K562 (cell line): ENCODE results near the gene TMEM95. TPM values are rescaled to one million over a fixed set of nuclear protein-coding genes. Genes with fewer than 3 reads are reported as not detected.
"Not testable (repeated sequence)": the region's sequence is repeated elsewhere in the genome, so short reads cannot be mapped to it uniquely, and the experiment has no call there.

Experiments used
- ATAC-seq: fragments of 200-7000 bp; cut with Tn5 transposase; 3 replicates; pipeline ENCODE4 v1.9.1; 2020; ENCODE audit warnings: moderate library complexity
- BruUV-seq: library from RNA; stranded (reverse); fragments of 400-500 nt; replicated peaks from 2 replicates; lab custom pipeline; 2021; lab: Mats Ljungman, UMichigan
- CTCF ChIA-PET: fragments of 300-600 bp; formaldehyde crosslinking; extraction: SDS; loops from one replicate; lab custom pipeline; 2021; ENCODE audit warnings: low intra/inter-chr PET ratio; lab: Yijun Ruan, JAX
- POLR2A ChIA-PET: fragments of 300-600, 350-650 bp; sonication (Branson Sonifier 250); formaldehyde crosslinking; extraction: SDS; loops from one replicate; lab custom pipeline; 2021; ENCODE audit warnings: antibody characterized with exemption, inconsistent platforms; lab: Yijun Ruan, JAX
- DNase-seq, 4 experiments: peaks; one replicate each; pipeline versions ENCODE4 v3.0.0 to v3.0.0-alpha.2; 2011 to 2018; ENCODE audit warnings: low spot score in 3 of 4, mixed read lengths in 3 of 4; ENCODE audit errors: extremely low read depth in 1 of 4
- FAIRE-seq: peaks from 2 replicates; lab custom pipeline; 2011; peaks lifted over from hg19 to GRCh38; lab: Jason Lieb, UNC
- H2AFZ ChIP-seq: 2 replicates; pipeline ENCODE4 v1.6.0; 2011; ENCODE audit warnings: low read depth, low read length, control low read depth, inconsistent platforms
- H3K27ac ChIP-seq: fragments of 200-600 bp; 3 replicates; pipeline ENCODE4 v1.8.0; 2011; ENCODE audit warnings: low read depth, mild to moderate bottlenecking, control low read depth, inconsistent platforms, low read length, moderate library complexity, mixed read lengths; ENCODE audit errors: extremely low read depth
- H3K27me3 ChIP-seq, 2 experiments: fragments of 300-600 bp in 1 of 2; 2 replicates in 1 of 2; 3 replicates in 1 of 2; pipeline versions ENCODE4 v1.6.0 to v1.8.0; 2011; ENCODE audit warnings: inconsistent platforms in 2 of 2, low read length in 2 of 2, mild to moderate bottlenecking in 1 of 2, mixed read lengths in 1 of 2, moderate library complexity in 1 of 2; ENCODE audit not compliant: control insufficient read depth in 2 of 2, insufficient read depth in 2 of 2
- H3K36me3 ChIP-seq: fragments of 300-600 bp; 3 replicates; pipeline ENCODE4 v1.8.0; 2011; ENCODE audit warnings: mild to moderate bottlenecking, low read length, inconsistent platforms; ENCODE audit not compliant: control insufficient read depth, insufficient read depth
- H3K4me1 ChIP-seq, 2 experiments: fragments of 200-600 bp in 1 of 2; replicated peaks in 1 of 2; 2 replicates in 1 of 2; 3 replicates in 1 of 2; pipeline versions ENCODE4 v1.5.1 to v1.8.0; 2011; ENCODE audit warnings: inconsistent platforms in 2 of 2, low read length in 2 of 2, mild to moderate bottlenecking in 1 of 2, mixed read lengths in 1 of 2, moderate library complexity in 1 of 2; ENCODE audit not compliant: control insufficient read depth in 2 of 2, insufficient read depth in 2 of 2
- H3K4me2 ChIP-seq: 2 replicates; pipeline ENCODE4 v1.6.1; 2011; ENCODE audit warnings: low read length, control low read depth, inconsistent platforms, mixed read lengths; ENCODE audit not compliant: insufficient read depth
- H3K4me3 ChIP-seq: fragments of 200-600 bp; sonication (generic), shearing (Covaris generic); 2 replicates; pipeline ENCODE4 v1.5.1; 2016; ENCODE audit warnings: control low read depth, inconsistent platforms
- H3K79me2 ChIP-seq: fragments of 200-600 bp; 3 replicates; pipeline ENCODE4 v1.8.0; 2011; ENCODE audit warnings: low read length, inconsistent platforms; ENCODE audit not compliant: control insufficient read depth, insufficient read depth
- H3K9ac ChIP-seq, 2 experiments: 2 replicates each; pipeline versions ENCODE4 v1.6.0 to v1.6.1; 2011; ENCODE audit warnings: low read depth in 2 of 2, low read length in 2 of 2, control low read depth in 1 of 2, inconsistent platforms in 1 of 2, mild to moderate bottlenecking in 1 of 2, mixed read lengths in 1 of 2; ENCODE audit not compliant: insufficient read depth in 1 of 2
- H3K9me1 ChIP-seq: one replicate; pipeline ENCODE4 v1.6.0; 2011; ENCODE audit warnings: inconsistent platforms, mild to moderate bottlenecking, low read length, moderate library complexity; ENCODE audit not compliant: control insufficient read depth, insufficient read depth
- H3K9me3 ChIP-seq: replicated peaks from 2 replicates; pipeline ENCODE4 v1.5.1; 2011; ENCODE audit warnings: low read depth, low read length, inconsistent platforms; ENCODE audit not compliant: control insufficient read depth, insufficient read depth
- H4K20me1 ChIP-seq: replicated peaks from 2 replicates; pipeline ENCODE4 v1.6.1; 2011; ENCODE audit warnings: low read length, inconsistent platforms, mixed read lengths; ENCODE audit not compliant: control insufficient read depth, insufficient read depth
- BCOR ChIP-seq: fragments of 450-650 bp; IDR thresholded peaks from 2 replicates; pipeline ENCODE4 v1.6.1; 2016
- KDM1A ChIP-seq, 2 experiments: fragments of 450-650 bp; IDR thresholded peaks; 2 replicates each; pipeline ENCODE4 v1.6.1; 2016; ENCODE audit warnings: mild to moderate bottlenecking in 2 of 2
- SAFB2 ChIP-seq: fragments of 200-400 bp; formaldehyde crosslinking; IDR thresholded peaks from 2 replicates; pipeline ENCODE4 v1.6.1; 2018; ENCODE audit warnings: borderline replicate concordance, low read length, low read depth, moderate library complexity; ENCODE audit not compliant: severe bottlenecking
- ZFX ChIP-seq: sonication (generic); formaldehyde crosslinking; IDR thresholded peaks from 2 replicates; pipeline ENCODE4 v1.8.0; 2022; ENCODE audit warnings: mild to moderate bottlenecking, missing genetic modification reagents, moderate library complexity
- WGBS: fragments of 100-300 bp; shearing (Covaris generic); methylation state at CpG from one replicate; pipeline ENCODE4 v1.1.6; 2016; ENCODE audit warnings: low coverage, mixed read lengths; ENCODE audit not compliant: insufficient coverage; ENCODE audit errors: missing lambda C conversion rate; 5-methylcytosine and 5-hydroxymethylcytosine counted together
- in situ Hi-C: fragments of 300-500 bp; cut with MboI; formaldehyde crosslinking; loops from 4 replicates; pipeline ENCODE4 v1.15.0; 2018; ENCODE audit warnings: inconsistent platforms, mixed read lengths
- intact Hi-C: fragments of 100-400 bp; cut with micrococcal nuclease; formaldehyde crosslinking; loops from 2 replicates; pipeline ENCODE4 v1.14.2; 2022
- polyA plus RNA-seq, 8 experiments: library from polyadenylated mRNA; depleted of rRNA in 4 of 8; stranded (reverse) in 5 of 8; unstranded in 3 of 8; fragments of >200 nt; fragmentation: Nextera tagmentation in 2 of 8; fragmentation: Illumina TruSeq in 1 of 8; extraction: Ambion mirVana in 2 of 8; extraction: Trizol in 1 of 8; gene quantifications; 2 replicates each; pipeline versions ENCODE4 v1.2.1 to v1.2.3, GENCODE V29; 2011 to 2014; ENCODE audit warnings: inconsistent platforms in 1 of 8, missing spikeins in 1 of 8
- total RNA-seq, 7 experiments: library from RNA; depleted of rRNA in 6 of 7; stranded (reverse); fragments of >200 nt in 6 of 7; fragmentation: Illumina TruSeq in 2 of 7; extraction: Trizol in 2 of 7; gene quantifications; 2 replicates each; pipeline versions ENCODE4 v1.2.1 to v1.2.3, GENCODE V29; 2011 to 2021; ENCODE audit warnings: low replicate concordance in 1 of 7
- TF ChIP-seq, protein P1 (sequence below): fragments of 200-800 bp; sonication (Bioruptor generic); IDR thresholded peaks from 2 replicates; pipeline ENCODE4 v1.6.1; 2017; ENCODE audit warnings: missing genetic modification characterization, missing compliant biosample characterization

Gene TMEM95
- total and polyA plus RNA-seq, 9 of the 15 experiments (the other 6 are each of a cell fraction or from before 2014, with no cell fraction given) = not detected

DNA sequence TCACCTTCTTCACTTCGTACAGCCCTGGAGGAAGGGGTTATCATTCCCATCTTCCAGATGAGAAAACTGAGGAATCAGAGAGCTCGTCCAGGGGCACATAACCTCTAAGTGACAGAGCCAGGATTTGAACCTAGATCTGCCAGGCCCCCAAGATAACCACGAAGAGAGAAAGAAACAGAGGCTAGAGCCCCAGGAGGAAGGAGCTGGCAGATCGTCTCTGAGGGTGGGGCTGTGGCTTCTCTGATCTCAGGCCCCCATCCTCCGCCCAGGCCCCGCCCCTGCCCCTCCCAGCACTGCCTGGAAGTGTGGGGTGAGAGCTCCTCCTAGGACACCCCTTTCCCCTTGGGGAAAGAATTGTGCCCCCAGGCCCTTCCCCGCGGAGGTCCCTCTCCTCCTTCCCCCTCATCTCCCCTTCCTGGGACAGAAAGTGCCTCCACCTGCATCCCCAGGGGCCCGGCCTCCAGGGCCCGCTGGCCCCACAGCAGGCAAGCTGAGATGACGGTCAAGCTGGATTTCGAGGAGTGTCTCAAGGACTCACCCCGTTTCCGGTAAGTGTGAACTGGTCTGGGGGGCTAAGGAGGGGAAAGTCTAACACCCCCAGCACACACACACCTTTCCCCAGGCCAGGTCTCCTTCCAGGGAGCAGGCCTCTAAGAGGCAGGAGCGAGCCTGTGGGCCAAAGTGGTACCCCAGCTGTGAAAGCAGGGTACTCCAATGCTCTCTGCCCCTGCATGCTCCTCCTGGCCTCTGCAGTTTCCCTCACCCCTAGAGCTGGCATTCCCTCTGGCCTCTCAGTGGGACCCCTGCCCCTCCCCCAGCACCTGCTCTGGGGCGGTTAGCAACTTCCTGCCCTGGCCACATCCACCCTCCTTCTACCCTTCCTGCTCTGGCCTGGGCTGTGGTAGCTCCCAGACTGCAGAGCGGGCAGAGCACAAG, 18.4 kb upstream of the TMEM95 start, which contains the start of gene ACAP1:
TSS of gene ACAP1 (plus strand) at position 290 of the 936 bp plus-strand sequence. CDS start at position 496, 206 bp downstream.
- Histone ChIP-seq H3K9me1 (no peaks in the 10 kb centered on the region), H3K36me3 (no peaks in the 10 kb centered on the region), H3K9me3 (no peaks in the 10 kb centered on the region), H3K27ac (peak within 1 kb of the TSS; percentile 30; the same call in 1 of the 3 replicates), H2AFZ (peak within 1 kb of the TSS; percentile 72), H3K4me3 (0 out of 2 replicates have a peak within 1 kb of the TSS, but pooled peaks have one; percentile 15), H3K9ac (peak within 1 kb of the TSS in 1 of 2 experiments; percentile 82; a peak in 2 of 4 replicates), H3K79me2 (no peaks in the 10 kb centered on the region), H4K20me1 (no peaks in the 10 kb centered on the region), H3K27me3 (no peaks in the 10 kb centered on the region), H3K4me1 (peaks cover 11 to 28% of the 10 kb centered on the region in 2 experiments), H3K4me2 (peak within 1 kb of the TSS; percentile 55)
- POLR2A ChIA-PET = interaction anchor here (0.7 to 2.8 kb wide), 8 partner anchors 8 to 249 kb away, joined by 3 to 15 read pairs (median 3); no protein-coding TSS in a partner anchor
- BruUV-seq = no TSS peak
- in situ Hi-C loops (loop anchor here (10.0 kb wide), 1 partner anchor 292 kb away; the partner anchor contains the start of gene SLC16A11), intact Hi-C loops (no loop called here)
- ATAC-seq = peak; percentile 93
- CTCF ChIA-PET = no interaction called here
- DNase-seq = peak; percentile 44 to 68 (median 50)
- FAIRE-seq = no peak
- WGBS = 45% methylated on average over 10 of the region's 17 CpGs
- TF ChIP-seq KDM1A (IDR thresholded peaks at IDR 0.05) (peak in 1 of 2 experiments; percentile 28; a peak in 1 of 4 replicates), SAFB2 (no peak), BCOR (peak; percentile 23; the same call in 1 of the 2 replicates), ZFX (CRISPR knock-in tag) (peak; percentile 58)
- TF ChIP-seq, protein P1, sequence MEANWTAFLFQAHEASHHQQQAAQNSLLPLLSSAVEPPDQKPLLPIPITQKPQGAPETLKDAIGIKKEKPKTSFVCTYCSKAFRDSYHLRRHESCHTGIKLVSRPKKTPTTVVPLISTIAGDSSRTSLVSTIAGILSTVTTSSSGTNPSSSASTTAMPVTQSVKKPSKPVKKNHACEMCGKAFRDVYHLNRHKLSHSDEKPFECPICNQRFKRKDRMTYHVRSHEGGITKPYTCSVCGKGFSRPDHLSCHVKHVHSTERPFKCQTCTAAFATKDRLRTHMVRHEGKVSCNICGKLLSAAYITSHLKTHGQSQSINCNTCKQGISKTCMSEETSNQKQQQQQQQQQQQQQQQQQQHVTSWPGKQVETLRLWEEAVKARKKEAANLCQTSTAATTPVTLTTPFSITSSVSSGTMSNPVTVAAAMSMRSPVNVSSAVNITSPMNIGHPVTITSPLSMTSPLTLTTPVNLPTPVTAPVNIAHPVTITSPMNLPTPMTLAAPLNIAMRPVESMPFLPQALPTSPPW (CRISPR knock-in tag) = peak; percentile 51; the same call in 1 of the 2 replicates

DNA sequence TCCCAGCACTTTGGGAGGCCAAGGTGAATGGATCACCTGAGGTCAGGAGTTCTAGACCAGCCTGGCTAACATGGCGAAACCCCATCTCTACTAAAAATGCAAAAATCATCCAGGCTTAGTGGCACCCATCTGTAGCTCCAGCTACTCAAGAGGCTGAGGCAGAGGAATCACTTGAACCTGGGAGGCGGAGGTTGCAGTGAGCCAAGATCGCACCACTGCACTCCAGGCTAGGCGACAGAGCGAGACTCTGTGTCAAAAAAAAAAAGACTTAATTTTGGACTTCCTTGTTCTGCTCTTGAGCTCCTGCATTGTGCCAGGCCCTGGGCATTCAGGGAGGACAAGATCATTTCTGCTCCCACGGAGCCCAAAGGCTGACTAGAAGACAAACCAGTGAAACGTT, 17.4 kb upstream of the TMEM95 start:
- H3K4me2 ChIP-seq, H3K4me3 ChIP-seq, H2AFZ ChIP-seq, H3K9me3 ChIP-seq, FAIRE-seq, CTCF ChIA-PET, ATAC-seq, intact Hi-C loops, BruUV-seq, H3K36me3 ChIP-seq, DNase-seq, H3K9me1 ChIP-seq, H3K9ac ChIP-seq, H3K27ac ChIP-seq, H4K20me1 ChIP-seq, H3K79me2 ChIP-seq, H3K27me3 ChIP-seq: not testable (repeated sequence)
- POLR2A ChIA-PET = interaction anchor here (0.7 to 2.8 kb wide), 4 partner anchors 12 to 237 kb away, joined by 3 to 15 read pairs (median 4); no protein-coding TSS in a partner anchor
- in situ Hi-C loops = loop anchor here (10.0 kb wide), 1 partner anchor 293 kb away; the partner anchor contains the start of gene SLC16A11
- H3K4me1 ChIP-seq = peaks cover 4 to 20% of the 10 kb centered on the region in 2 experiments; a peak in 3 of 5 replicates
- WGBS = 69% methylated on average over 6 of the region's 7 CpGs
